Endometrial microvascular endothelial cells (primary cell): Measurements from ENCODE around the gene ZFR. TPM values are rescaled to one million over a fixed set of nuclear protein-coding genes. Genes with fewer than 3 reads are reported as not detected.

ENCODE experiments used
- in situ Hi-C: cut with HindIII; loops from 2 replicates; pipeline ENCODE4 v1.10.0; 2017; ENCODE audit warnings: low sequenced_read_pairs, low pct_unique_long_range_greater_than_20kb; ENCODE audit errors: inconsistent ontology term
- total RNA-seq: library from RNA; depleted of rRNA; stranded (reverse); fragments of >200 nt; gene quantifications from one replicate; pipeline ENCODE4 v1.2.3, GENCODE V29; 2015; ENCODE audit errors: inconsistent ontology term

The ZFR gene
- total RNA-seq, 1 donor from 2014 or later: 50.4 TPM

- in situ Hi-C loops: no loop called here
These were observed 131.8 kb downstream of the ZFR start, which contains the start of gene MTMR12 for GRCh38 chr5:32312595-32313332. MTMR12 (minus strand) TSS chr5:32312939; CDS start chr5:32312838, 101 bp downstream.

- in situ Hi-C loops: no loop called here
These were observed 132.3 kb downstream of the ZFR start for GRCh38 chr5:32312197-32312594.

GRCh38 chr5:32311404-32312196 lies 132.9 kb downstream of the ZFR start:
- in situ Hi-C loops: no loop called here

- in situ Hi-C loops: no loop called here
These were observed 134.8 kb downstream of the ZFR start for GRCh38 chr5:32309761-32310160.

GRCh38 chr5:32308946-32309345 lies 135.6 kb downstream of the ZFR start:
- in situ Hi-C loops: no loop called here

GRCh38 chr5:32307769-32308194 lies 136.8 kb downstream of the ZFR start:
- in situ Hi-C loops: no loop called here

- in situ Hi-C loops: no loop called here
These were observed 139.9 kb downstream of the ZFR start for GRCh38 chr5:32304622-32305021.

Other genes starting within 250 kb of the ZFR start
- 26.7 TPM for gene MTMR12, start 131.8 kb downstream of the ZFR start, total RNA-seq
- 152 TPM for gene SUB1, start 140.8 kb upstream of the ZFR start, total RNA-seq